Naive thymus-derived CD8-positive, alpha-beta T cell (primary cell): Measurements from ENCODE around the gene KLHDC2. TPM values are rescaled to one million over a fixed set of nuclear protein-coding genes. Genes with fewer than 3 reads are reported as not detected.
"Not testable (repeated sequence)": the region's sequence is repeated elsewhere in the genome, so short reads cannot be mapped to it uniquely, and the experiment has no call there.

Source experiments
- ATAC-seq, 2 donors: fragments of 150-1000 bp; cut with Tn5 transposase in 1 of 2; sonication (Bioruptor Pico), chemical (Tn5 transposase) in 1 of 2; 1 replicate in 1 of 2; 2 replicates in 1 of 2; pipeline ENCODE4 v1.10.0; 2021; ENCODE audit warnings: mild to moderate bottlenecking in 2 of 2, moderate library complexity in 2 of 2
- POLR2A ChIA-PET: fragments of 350-600 bp; sonication (Branson Sonifier 250); formaldehyde crosslinking; loops from one replicate; lab custom pipeline; 2021; ENCODE audit warnings: antibody characterized with exemption; lab: Charles Lee
- DNase-seq, 10 donors: peaks; one replicate each; pipeline versions ENCODE4 v3.0.0 to v3.0.0-alpha.2; 2020 to 2022
- H3K27ac Mint-ChIP-seq, 10 donors: one replicate each; pipeline ENCODE4 v1.8.0; 2020 to 2022; ENCODE audit warnings: mild to moderate bottlenecking in 10 of 10, mixed read lengths in 10 of 10, moderate library complexity in 4 of 10, inconsistent platforms in 1 of 10
- H3K27me3 Mint-ChIP-seq, 5 donors: one replicate each; pipeline ENCODE4 v1.8.0; 2021 to 2022; ENCODE audit warnings: mixed read lengths in 5 of 5
- H3K36me3 Mint-ChIP-seq, 3 donors: one replicate each; pipeline ENCODE4 v1.8.0; 2020 to 2022; ENCODE audit warnings: mixed read lengths in 3 of 3, mild to moderate bottlenecking in 2 of 3, inconsistent platforms in 1 of 3
- H3K4me1 Mint-ChIP-seq, 4 donors: one replicate each; pipeline ENCODE4 v1.8.0; 2021 to 2022; ENCODE audit warnings: mixed read lengths in 4 of 4
- H3K4me3 Mint-ChIP-seq, 10 donors: one replicate each; pipeline ENCODE4 v1.8.0; 2020 to 2022; ENCODE audit warnings: mild to moderate bottlenecking in 10 of 10, mixed read lengths in 10 of 10, moderate library complexity in 6 of 10, inconsistent platforms in 1 of 10
- H3K9me3 Mint-ChIP-seq, 9 donors: one replicate each; pipeline ENCODE4 v1.8.0; 2020 to 2022; ENCODE audit warnings: mixed read lengths in 9 of 9, mild to moderate bottlenecking in 3 of 9, inconsistent platforms in 1 of 9, moderate library complexity in 1 of 9
- polyA plus RNA-seq, 3 donors: library from polyadenylated mRNA; unstranded; fragments of 300-500 nt; fragmentation: Illumina TruSeq; gene quantifications; one replicate each; pipeline ENCODE4 v1.2.3, GENCODE V29; 2021
- total RNA-seq, 8 experiments: library from RNA in 2 of 8; stranded (reverse) in 2 of 8; gene quantifications; one replicate each; pipeline ENCODE4 v1.2.3 and lab custom pipeline; 2021 to 2026

The KLHDC2 gene
- total and polyA plus RNA-seq, 5 experiments from 2014 or later: 72.5 to 96.6 (median 77.4) TPM

DNA sequence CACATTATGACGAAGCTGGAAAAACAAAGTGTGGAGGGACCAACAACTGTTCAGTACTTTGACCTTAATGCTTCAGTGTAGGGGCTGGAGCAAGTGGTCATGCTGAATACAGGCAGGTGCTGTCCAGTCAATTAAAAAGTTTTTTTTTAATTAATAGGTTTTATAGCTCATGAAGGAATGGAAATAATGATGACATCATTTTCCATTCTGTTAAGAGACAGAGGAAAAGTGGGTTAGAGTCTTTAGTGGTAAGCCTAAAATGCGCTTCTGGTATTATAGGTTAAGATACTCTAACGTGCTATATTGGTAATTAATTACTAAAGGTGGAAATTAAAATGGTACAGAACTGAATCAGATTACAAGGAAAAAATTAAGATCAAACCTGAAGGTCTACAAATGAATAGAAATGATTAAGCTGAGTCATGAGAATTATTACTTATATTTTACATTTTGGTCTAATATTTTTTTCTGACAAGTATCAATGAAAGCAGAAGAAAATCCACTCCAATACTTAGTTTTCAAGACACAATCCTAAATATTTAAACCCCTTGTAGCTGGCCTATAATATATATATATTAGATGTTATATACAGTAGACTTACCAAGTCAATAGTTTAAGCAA, 15.6 kb downstream of the KLHDC2 start:
- H3K36me3 Mint-ChIP-seq: peaks cover 5 to 94% (median 23%) of the 10 kb centered on the region in 3 donors
- no peaks in the 10 kb centered on the region for H3K27me3 Mint-ChIP-seq
- H3K27ac Mint-ChIP-seq: no peak overlapping the region
- H3K9me3 Mint-ChIP-seq: no peaks in the 10 kb centered on the region
- DNase-seq (no peak), ATAC-seq (no peak)
- POLR2A ChIA-PET: interaction anchor here (0.6 to 1.4 kb wide), 3 partner anchors 9 to 151 kb away, joined by 3 read pairs; no protein-coding TSS in a partner anchor
- no peak overlapping the region for H3K4me3 Mint-ChIP-seq
- peaks cover 0 to 5% (median 1%) of the 10 kb centered on the region in 4 donors for H3K4me1 Mint-ChIP-seq

DNA sequence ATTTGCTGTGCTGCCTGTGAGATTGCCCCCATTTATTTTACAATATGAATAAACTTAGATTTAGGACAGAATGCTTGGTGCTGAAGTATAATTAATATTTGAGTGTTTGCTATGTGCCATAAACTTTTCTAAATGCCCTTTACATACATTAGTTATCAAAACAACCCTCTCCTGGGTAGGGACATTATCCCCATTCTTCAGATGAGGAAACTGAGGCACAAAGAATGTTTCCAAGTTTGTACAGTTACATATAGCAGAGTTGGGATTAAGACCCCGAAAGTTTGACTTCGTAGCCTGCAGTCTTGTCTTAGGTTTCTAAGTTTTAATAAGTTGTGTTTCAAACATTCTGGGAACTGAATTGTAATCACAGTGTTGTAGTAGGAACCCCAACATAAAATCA, 18.4 kb downstream of the KLHDC2 start:
- no peak overlapping the region for H3K4me3 Mint-ChIP-seq

DNA sequence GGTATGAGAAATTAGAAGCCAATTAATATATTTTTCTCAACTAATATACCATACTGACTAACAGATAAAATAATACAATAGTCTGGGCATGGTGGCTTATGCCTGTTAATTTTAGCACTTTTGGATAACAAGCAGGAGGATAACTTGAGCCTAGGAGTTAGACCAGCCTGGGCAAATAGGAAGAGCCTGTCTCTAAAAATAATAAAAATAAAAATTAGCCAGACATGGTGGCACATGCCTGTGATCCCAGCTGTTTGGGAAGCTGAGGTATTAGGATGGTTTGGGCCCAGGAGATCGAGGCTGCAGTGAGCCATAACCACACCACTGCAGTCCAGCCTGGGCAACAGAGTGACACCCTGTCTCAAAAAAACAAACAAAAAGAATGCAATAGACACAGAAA, 24.7 kb downstream of the KLHDC2 start:
- H3K36me3 Mint-ChIP-seq: peaks cover 14 to 95% (median 30%) of the 10 kb centered on the region in 3 donors
- DNase-seq (no peak), ATAC-seq (no peak)
- H3K27me3 Mint-ChIP-seq: no peaks in the 10 kb centered on the region
- peaks cover 0 to 3% (median 2%) of the 10 kb centered on the region in 4 donors for H3K4me1 Mint-ChIP-seq
- POLR2A ChIA-PET: no interaction called here
- H3K27ac Mint-ChIP-seq: peak overlapping the region in 5 of 10 donors; percentile 8 to 66 (median 46)
- no peak overlapping the region for H3K4me3 Mint-ChIP-seq
- no peaks in the 10 kb centered on the region for H3K9me3 Mint-ChIP-seq

More for the DNA sequence above, 18.4 kb downstream of the KLHDC2 start:
- peaks cover 8 to 96% (median 29%) of the 10 kb centered on the region in 3 donors for H3K36me3 Mint-ChIP-seq
- POLR2A ChIA-PET: interaction anchor here (0.5 kb wide), 1 partner anchor 163 kb away, joined by 3 read pairs; no protein-coding TSS in a partner anchor
- no peak for ATAC-seq
- H3K27ac Mint-ChIP-seq: peak overlapping the region in 4 of 10 donors; percentile 42 to 91 (median 75)
- H3K4me1 Mint-ChIP-seq: peaks cover 0 to 5% (median 2%) of the 10 kb centered on the region in 4 donors
- no peaks in the 10 kb centered on the region for H3K27me3 Mint-ChIP-seq
- H3K9me3 Mint-ChIP-seq: no peaks in the 10 kb centered on the region
- no peak for DNase-seq

DNA sequence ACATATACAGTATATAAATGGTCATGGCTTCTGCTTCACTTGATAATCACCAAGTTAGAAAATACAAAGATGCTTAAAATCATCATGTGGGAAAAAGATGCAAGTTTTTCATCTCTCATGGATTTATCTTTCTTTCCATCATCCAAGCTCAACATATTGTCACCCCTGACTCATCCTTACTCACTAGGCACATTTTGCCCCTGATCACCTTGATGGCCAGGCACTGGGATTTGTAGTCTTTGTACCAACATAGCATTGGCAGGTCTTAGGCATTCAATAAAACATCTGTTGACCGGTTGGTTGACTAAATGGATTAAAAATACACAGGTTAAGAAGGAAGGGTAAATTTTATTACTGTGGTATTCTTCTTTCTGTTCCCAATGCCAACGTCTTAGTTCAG, 28.1 kb downstream of the KLHDC2 start:
- Mint-ChIP-seq H3K27me3 (no peaks in the 10 kb centered on the region), H3K4me1 (peaks cover 0 to 5% (median 1%) of the 10 kb centered on the region in 4 donors), H3K36me3 (peaks cover 5 to 93% (median 31%) of the 10 kb centered on the region in 3 donors), H3K27ac (peak overlapping the region in 7 of 10 donors; percentile 31 to 73 (median 51)), H3K9me3 (no peaks in the 10 kb centered on the region), H3K4me3 (no peak overlapping the region)
- no peak for DNase-seq
- POLR2A ChIA-PET: no interaction called here
- no peak for ATAC-seq

DNA sequence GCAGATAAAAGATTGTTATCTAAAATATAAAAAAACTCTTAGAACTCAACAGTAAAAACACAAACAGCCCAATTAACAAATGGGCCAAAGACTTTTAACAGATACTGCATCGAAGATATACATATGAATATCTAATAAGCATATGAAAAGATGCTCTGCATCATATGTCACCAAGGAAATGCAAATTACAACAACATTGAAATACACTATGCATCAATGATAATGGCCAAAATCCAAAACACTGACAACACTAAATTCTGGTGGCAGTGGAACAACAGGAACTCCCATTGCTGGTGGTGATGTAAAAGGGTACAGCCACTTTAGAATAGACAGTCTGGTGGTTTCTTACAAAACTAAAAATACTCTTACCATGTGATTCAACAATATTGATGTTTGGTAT, 40.8 kb downstream of the KLHDC2 start:
- DNase-seq: no peak
- Mint-ChIP-seq H3K27me3 (no peaks in the 10 kb centered on the region), H3K9me3 (peaks cover 1 to 10% (median 3%) of the 10 kb centered on the region in 9 donors), H3K4me1 (peaks cover 5 to 9% (median 6%) of the 10 kb centered on the region in 4 donors), H3K4me3 (no peak overlapping the region), H3K27ac (peak overlapping the region in 5 of 10 donors; percentile 11 to 58 (median 40)), H3K36me3 (peaks cover 18 to 91% (median 41%) of the 10 kb centered on the region in 3 donors)
- POLR2A ChIA-PET: no interaction called here
- ATAC-seq: no peak

DNA sequence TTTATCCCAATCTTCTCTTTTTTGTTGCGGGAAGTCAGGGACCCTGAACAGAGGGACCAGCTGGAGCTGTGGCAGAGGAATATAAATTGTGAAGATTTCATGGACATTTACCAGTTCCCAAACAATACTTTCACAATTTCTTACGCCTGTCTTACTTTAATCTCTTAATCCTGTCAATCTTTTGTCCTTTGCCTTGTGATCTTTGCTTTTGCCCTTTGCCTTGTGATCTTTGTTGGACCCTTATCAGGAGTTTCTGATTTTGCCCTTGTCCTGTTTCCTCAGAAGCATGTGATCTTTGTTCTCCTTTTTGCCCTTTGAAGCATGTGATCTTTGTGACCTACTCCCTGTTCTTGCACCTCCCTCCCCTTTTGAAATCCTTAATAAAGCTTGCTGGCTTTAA, 48.2 kb downstream of the KLHDC2 start:
- POLR2A ChIA-PET, DNase-seq, H3K4me1 Mint-ChIP-seq, ATAC-seq, H3K27me3 Mint-ChIP-seq, H3K4me3 Mint-ChIP-seq: not testable (repeated sequence)
- H3K36me3 Mint-ChIP-seq: peaks cover 26 to 90% (median 75%) of the 10 kb centered on the region in 3 donors
- peak overlapping the region in 6 of 10 donors; percentile 21 to 69 (median 48) for H3K27ac Mint-ChIP-seq
- peaks cover 3 to 19% (median 7%) of the 10 kb centered on the region in 9 donors for H3K9me3 Mint-ChIP-seq

DNA sequence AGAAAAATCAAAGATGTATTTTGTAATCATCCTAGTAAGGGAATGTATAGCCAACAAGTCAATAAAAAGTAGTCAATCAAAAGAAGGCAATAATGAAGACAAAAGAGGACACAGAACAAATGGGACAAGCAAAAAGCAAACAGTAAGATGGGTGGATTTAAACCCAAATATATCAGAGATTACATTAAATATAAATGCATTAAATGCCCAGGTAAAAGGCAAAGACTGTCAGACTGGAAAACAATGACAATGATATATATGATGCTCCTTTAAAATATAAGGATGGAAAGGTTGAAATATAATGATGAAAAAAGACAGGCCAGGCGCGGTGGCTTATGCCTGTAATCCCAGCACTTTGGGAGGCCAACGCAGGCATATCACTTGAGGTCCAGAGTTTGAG, 48.9 kb downstream of the KLHDC2 start:
- no peak for DNase-seq
- peaks cover 25 to 83% (median 68%) of the 10 kb centered on the region in 3 donors for H3K36me3 Mint-ChIP-seq
- no peak for ATAC-seq
- H3K4me3 Mint-ChIP-seq: no peak overlapping the region
- peak overlapping the region in 4 of 10 donors; percentile 3 to 52 (median 48) for H3K27ac Mint-ChIP-seq
- peaks cover 3 to 19% (median 7%) of the 10 kb centered on the region in 9 donors for H3K9me3 Mint-ChIP-seq
- no peaks in the 10 kb centered on the region for H3K27me3 Mint-ChIP-seq
- peaks cover 0 to 5% (median 3%) of the 10 kb centered on the region in 4 donors for H3K4me1 Mint-ChIP-seq
- POLR2A ChIA-PET: no interaction called here

DNA sequence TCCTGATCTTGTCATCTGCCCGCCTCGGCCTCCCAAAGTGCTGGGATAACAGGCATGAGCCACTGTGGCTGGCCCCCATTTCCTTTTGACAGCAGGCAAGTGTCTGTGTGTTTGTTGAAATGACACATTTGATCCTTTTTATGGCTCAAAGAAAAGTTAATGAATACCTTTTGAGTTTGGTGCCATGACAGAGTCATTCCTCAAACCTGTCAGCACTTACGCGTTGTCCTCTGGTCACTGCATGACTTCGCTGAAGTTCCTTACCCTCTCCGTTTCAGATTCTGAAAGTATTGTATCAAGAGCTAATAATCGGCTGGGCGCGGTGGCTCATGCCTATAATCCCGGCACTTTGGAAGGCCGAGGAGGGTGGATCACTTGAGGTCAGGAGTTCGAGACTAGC, 52.2 kb downstream of the KLHDC2 start:
- Mint-ChIP-seq H3K4me1 (peaks cover 0 to 7% (median 3%) of the 10 kb centered on the region in 4 donors), H3K9me3 (peaks cover 0 to 10% (median 4%) of the 10 kb centered on the region in 9 donors), H3K36me3 (peaks cover 14 to 76% (median 49%) of the 10 kb centered on the region in 3 donors), H3K4me3 (no peak overlapping the region), H3K27me3 (no peaks in the 10 kb centered on the region), H3K27ac (no peak overlapping the region)
- POLR2A ChIA-PET: no interaction called here
- ATAC-seq (no peak), DNase-seq (no peak)

DNA sequence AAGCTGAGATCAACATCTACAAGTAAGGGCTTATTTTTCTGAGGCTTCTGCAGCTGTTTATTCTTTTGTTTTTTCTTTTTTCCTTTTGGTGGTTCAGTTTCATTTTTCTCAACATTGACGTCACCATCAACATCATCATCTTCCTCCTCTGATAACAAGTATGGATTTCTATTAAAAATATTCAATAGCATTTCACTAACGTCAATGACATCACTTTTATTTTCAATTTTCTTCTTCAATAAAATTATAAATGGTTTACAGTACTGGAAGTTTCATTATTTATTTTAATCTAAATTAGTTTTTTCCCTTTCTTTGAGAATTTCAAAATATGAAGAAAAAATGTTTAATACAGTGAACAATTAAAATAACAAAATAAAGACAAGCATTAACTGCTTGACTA, 60.7 kb downstream of the KLHDC2 start:
- Mint-ChIP-seq H3K4me1 (peaks cover 0 to 8% (median 6%) of the 10 kb centered on the region in 4 donors), H3K9me3 (no peaks in the 10 kb centered on the region), H3K27ac (peak overlapping the region in 1 of 10 donors; percentile 50), H3K36me3 (peaks cover 10 to 82% (median 34%) of the 10 kb centered on the region in 3 donors), H3K4me3 (no peak overlapping the region), H3K27me3 (no peaks in the 10 kb centered on the region)
- DNase-seq (no peak), ATAC-seq (no peak)
- POLR2A ChIA-PET: interaction anchor here (1.1 kb wide), 2 partner anchors 193 to 195 kb away, joined by 3 to 4 read pairs; partner anchors contain the start of gene DNAAF2

Other genes starting within 250 kb of the KLHDC2 start
- 1,000 to 10,000 TPM; 2,453 to 3,084 TPM for gene RPS29, start 181.8 kb upstream of the KLHDC2 start, total RNA-seq
- gene RPS29, start 181.8 kb upstream of the KLHDC2 start, polyA plus RNA-seq: over 10,000 TPM; 11,853 to 13,490 (median 12,998) TPM
- 10 to 100 TPM; 12.1 to 12.9 TPM for gene LRR1, start 169.2 kb upstream of the KLHDC2 start, total RNA-seq
- gene LRR1, start 169.2 kb upstream of the KLHDC2 start, polyA plus RNA-seq: 10 to 100 TPM in 1 of 3 donors, 1 to 10 TPM in 2; 8.5 to 10.4 (median 8.9) TPM
- gene RPL36AL, start 147.5 kb upstream of the KLHDC2 start, total RNA-seq: 100 to 1,000 TPM; 259 to 268 TPM
- gene RPL36AL, start 147.5 kb upstream of the KLHDC2 start, polyA plus RNA-seq: 100 to 1,000 TPM; 489 to 628 (median 623) TPM
- gene MGAT2, start 147.4 kb upstream of the KLHDC2 start, total RNA-seq: 10 to 100 TPM; 24.9 to 26.9 TPM
- gene MGAT2, start 147.4 kb upstream of the KLHDC2 start, polyA plus RNA-seq: 10 to 100 TPM; 15.8 to 25.9 (median 19.8) TPM
- gene DNAAF2, start 132.9 kb upstream of the KLHDC2 start, total RNA-seq: 1 to 10 TPM; 6.9 TPM
- gene DNAAF2, start 132.9 kb upstream of the KLHDC2 start, polyA plus RNA-seq: 10 to 100 TPM; 10.1 to 16.7 (median 12.3) TPM
- 1 to 10 TPM; 1.9 to 2.0 TPM for gene POLE2, start 79.9 kb upstream of the KLHDC2 start, total RNA-seq
- 1 to 10 TPM; 1.3 to 3.2 (median 1.6) TPM for gene POLE2, start 79.9 kb upstream of the KLHDC2 start, polyA plus RNA-seq
- gene KLHDC1, start 75.0 kb upstream of the KLHDC2 start, total RNA-seq: 10 to 100 TPM; 18.2 to 19.3 TPM
- 1 to 10 TPM; 2.6 to 9.0 (median 3.2) TPM for gene KLHDC1, start 75.0 kb upstream of the KLHDC2 start, polyA plus RNA-seq
- 100 to 1,000 TPM; 121 to 122 TPM for gene NEMF, start 84.6 kb downstream of the KLHDC2 start, total RNA-seq
- gene NEMF, start 84.6 kb downstream of the KLHDC2 start, polyA plus RNA-seq: 10 to 100 TPM; 39.6 to 46.1 (median 43.5) TPM
- gene ARF6, start 124.9 kb downstream of the KLHDC2 start, total RNA-seq: 10 to 100 TPM; 83.9 TPM
- 100 to 1,000 TPM in 1 of 3 donors, 10 to 100 TPM in 2; 74.6 to 100 (median 97.6) TPM for gene ARF6, start 124.9 kb downstream of the KLHDC2 start, polyA plus RNA-seq